Measurements from ENCODE around the gene GPRC5B. TPM values are rescaled to one million over a fixed set of nuclear protein-coding genes. Genes with fewer than 3 reads are reported as not detected.

GPRC5B gene
- 26.6 and 110 TPM in 2 replicates for total RNA-seq

GRCh38 chr16:19884611-19885450 is at the start of gene GPRC5B:
GPRC5B (minus strand) TSS chr16:19884848; CDS start chr16:19872845, 12,003 bp downstream.
- DNase-seq (ENCODE audit: low read depth in 2 of 2), result peak; percentile 61 to 84

- no peak for DNase-seq (ENCODE audit: low read depth in 2 of 2)
Measured at GRCh38 chr16:19933740-19934139, 49.1 kb upstream of the GPRC5B start.

- no peak for DNase-seq (ENCODE audit: low read depth in 2 of 2)
Measured at GRCh38 chr16:19929062-19929511, 44.4 kb upstream of the GPRC5B start.

DNA sequence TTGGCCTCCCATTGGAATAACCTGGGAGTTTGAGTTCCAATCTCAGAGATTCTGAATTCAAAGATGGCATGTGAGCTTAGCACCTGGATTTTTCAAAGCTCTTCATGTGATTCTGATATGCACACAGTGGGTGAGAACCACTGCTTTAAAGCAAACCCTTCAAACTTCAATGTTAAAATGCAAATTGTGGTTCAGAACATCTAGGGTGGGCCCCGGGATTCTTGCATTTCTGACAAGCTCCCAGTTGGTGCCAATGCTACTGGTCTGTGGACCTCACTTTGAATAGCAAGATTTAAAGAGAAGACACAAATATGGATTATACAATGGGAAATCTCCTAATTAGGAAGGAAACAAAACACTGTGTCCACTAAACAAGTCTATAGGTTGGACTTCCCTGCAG is 43.8 kb upstream of the GPRC5B start:
- DNase-seq (ENCODE audit: low read depth in 2 of 2), result no peak

- peak; percentile 20 to 73 for DNase-seq (ENCODE audit: low read depth in 2 of 2)
Measured at GRCh38 chr16:19926449-19927390, 42.1 kb upstream of the GPRC5B start.

- DNase-seq (ENCODE audit: low read depth in 2 of 2), result no peak
Measured at GRCh38 chr16:19923396-19923795, 38.7 kb upstream of the GPRC5B start.

DNA sequence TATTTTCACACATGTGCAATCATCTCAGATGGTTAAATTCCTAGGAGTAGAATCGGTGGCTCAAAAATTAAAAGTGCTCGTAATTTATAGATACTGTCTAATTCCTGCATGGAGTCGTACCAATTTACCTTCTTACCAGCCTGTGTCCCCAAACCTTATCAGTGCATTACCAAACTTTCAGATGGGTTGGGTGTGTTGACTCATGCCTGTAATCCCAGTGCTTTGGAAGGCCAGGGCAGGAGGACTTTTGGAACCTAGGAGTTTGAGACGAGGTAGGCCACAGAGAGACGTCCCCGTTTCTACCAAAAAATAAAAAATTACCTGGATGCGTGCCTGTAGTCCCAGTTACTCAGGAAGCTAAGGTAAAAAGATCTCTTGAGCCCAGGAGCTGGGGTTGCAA is 34.5 kb upstream of the GPRC5B start:
- DNase-seq (ENCODE audit: low read depth in 2 of 2), result no peak

DNA sequence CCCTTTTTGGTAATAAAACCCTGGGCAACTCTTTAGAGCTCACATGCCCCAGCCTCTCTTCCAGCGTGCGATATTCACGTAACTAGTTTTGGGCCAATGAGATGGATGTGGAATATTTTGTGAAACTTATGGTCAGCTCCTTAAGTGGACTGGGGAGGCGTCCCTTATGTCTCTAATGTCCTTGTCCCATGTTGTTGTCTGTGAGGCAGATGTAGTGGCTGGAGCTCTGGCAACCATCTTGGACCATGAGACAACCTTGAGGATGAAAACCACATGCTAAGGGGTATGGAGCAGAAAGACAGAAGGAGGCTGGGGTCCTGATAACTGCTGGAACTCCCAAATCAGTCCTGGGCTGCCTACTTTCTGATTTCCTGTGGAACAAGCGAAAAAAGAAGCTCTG is 31.4 kb upstream of the GPRC5B start:
- no peak for DNase-seq (ENCODE audit: low read depth in 2 of 2)

- no peak for DNase-seq (ENCODE audit: low read depth in 2 of 2)
Measured at GRCh38 chr16:19914877-19915276, 30.2 kb upstream of the GPRC5B start.

DNA sequence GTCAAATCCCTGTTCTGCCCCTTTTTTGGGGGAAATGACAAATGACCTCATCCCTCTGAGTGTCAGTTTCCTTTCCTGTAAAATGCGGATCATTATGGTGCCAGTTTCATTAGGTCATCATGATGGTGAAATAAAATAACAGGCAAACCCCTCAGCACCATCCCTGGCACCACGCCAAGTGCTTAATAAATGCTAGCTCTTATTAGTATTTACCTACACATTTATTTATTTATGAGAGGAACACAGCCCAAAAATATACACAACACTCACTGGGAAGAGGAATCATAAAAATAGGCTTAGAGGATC is 28.6 kb upstream of the GPRC5B start:
- peak; percentile 17 to 40 for DNase-seq (ENCODE audit: low read depth in 2 of 2)

GRCh38 chr16:19912455-19913339 is 28.0 kb upstream of the GPRC5B start:
- peak in 1 of 2 donors; percentile 25 for DNase-seq (ENCODE audit: low read depth in 2 of 2)

DNA sequence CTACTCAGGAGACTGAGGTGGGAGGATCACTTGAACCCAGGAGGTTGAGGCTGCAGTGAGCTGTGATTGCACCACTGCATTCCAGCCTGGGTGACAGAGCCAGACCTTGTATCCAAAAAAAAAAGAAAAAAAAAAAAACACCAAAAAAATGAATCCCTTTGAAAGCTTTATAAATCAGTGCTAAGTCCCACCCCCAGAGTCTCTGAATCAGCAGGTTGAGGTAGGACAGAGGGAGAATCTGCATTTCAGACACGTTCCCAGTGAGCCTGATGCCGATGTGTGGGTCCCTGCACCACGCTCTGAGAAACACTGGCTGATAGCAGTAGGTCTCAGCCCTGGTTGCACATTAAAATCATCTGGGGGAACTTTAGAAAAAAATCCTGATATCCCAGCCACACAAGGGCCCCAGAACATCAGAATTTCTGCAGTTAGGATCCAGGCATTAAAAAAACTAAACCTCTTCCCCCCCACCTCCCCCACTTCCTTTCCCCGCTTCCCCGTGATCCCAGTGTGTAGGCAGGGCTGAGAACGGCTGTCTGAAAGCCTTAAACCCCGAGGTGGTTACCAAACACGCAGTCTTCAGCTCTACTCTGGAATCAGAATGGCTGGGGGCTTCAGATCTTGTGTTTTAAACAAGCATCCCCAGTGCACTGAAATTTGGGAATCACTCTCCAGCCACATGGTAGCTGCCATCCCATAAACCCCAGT is 27.3 kb upstream of the GPRC5B start:
- DNase-seq (ENCODE audit: low read depth in 2 of 2), result no peak

DNA sequence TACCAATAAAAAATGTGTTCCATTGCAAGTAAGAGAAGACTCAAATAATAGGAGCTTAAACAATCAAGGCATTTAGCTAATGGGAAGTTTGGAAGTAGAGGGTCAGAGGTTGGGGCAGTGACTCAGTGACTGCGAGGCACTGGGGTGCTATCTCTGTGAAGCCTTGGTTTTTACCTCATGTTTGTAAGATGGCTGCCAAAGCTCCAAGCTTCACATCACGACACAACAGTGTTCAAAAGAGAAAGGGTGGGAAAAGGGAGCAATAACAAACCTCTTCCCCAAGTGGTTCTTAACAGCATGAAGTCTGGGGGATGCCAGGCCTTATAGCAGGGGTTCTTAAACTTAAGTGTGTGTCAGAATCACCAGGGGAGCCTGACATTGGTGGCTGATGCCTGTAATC is 26.6 kb upstream of the GPRC5B start:
- no peak for DNase-seq (ENCODE audit: low read depth in 2 of 2)

DNA sequence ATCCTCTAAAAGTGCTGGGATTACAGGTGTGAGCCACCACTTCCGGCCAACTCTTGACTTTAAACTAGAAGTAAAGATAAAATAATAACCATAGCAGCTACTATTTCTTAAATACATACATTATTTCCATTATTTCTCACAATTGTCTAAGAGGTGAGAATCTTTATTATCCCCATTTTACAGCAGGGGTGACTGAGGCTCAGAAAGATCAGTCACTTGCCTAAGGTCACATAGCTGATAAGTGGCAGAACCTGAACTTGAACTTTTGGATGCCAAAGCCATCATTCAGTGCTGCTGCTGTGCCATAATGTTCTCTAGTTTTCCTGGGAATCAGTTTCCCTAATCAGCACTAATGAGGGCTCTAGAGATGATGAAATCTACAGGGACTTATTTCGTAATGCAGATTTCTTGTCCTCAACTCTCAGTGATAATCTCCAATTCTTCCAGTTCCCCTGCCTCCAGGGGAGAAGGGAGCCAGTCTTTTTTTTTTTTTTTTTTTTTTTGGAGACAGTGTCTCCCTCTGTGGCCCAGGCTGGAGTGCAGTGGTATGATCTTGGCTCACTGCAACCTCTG is 25.2 kb upstream of the GPRC5B start:
- DNase-seq (ENCODE audit: low read depth in 2 of 2), result no peak

DNA sequence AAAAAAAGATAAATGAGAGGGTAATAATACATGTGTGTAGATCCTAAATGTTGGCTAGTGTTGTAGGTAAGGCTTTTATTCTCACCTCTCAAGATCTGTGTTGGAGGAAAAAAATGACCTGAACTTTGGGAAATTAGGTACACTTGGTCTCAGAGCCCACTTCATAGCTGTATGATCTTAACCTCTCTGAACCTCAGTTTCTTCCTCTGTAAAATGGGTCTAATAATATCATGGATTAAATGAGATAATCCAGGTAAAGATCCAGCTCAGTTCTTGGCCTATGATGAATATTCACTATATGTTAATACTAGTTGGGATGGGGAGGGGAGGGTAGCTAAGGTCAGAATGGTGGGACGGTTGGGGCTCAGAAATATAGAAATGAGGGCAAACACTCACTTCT is 24.3 kb upstream of the GPRC5B start:
- no peak for DNase-seq (ENCODE audit: low read depth in 2 of 2)

GRCh38 chr16:19907161-19907992 is 22.7 kb upstream of the GPRC5B start:
- peak; percentile 68 to 77 for DNase-seq (ENCODE audit: low read depth in 2 of 2)

- no peak for DNase-seq (ENCODE audit: low read depth in 2 of 2)
Measured at GRCh38 chr16:19901164-19901563, 16.5 kb upstream of the GPRC5B start.

DNA sequence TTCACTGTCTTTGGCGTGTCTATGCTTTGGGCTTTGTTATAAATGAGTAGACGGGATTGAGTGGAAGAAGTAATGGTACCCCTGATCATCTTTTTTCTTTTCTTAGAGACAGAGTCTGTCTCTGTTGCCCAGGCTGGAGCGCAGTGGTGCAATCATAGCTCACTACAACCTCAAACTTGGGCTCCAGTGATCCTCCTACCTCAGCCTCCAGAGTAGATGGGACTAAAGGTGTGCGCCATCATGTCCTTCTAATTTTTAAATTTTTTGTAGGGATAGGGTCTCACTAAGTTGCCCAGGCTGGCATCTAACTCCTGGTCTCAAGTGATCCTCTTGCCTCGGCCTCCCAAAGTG is 14.9 kb upstream of the GPRC5B start:
- DNase-seq (ENCODE audit: low read depth in 2 of 2), result no peak

- DNase-seq (ENCODE audit: low read depth in 2 of 2), result peak; percentile 53 to 62
Measured at GRCh38 chr16:19898924-19899604, 14.4 kb upstream of the GPRC5B start.

All from lung microvascular endothelial cell (primary cell).